ENCODE data around the gene CSF1.

GRCh38 chr1:109913360-109913879 is 2.8 kb downstream of the CSF1 start:
- TF ChIP-seq CTCF (IDR thresholded peaks at IDR 0.05) (no peak), POLR2A (IDR thresholded peaks at IDR 0.05) (no peak)
